HL-60 (cell line): ENCODE data around the gene CCT8.
A peak's percentile ranks its signal among the peaks of the same experiment; 100 is the strongest.

Experiments used
- POLR2AphosphoS5 ChIP-seq: IDR thresholded peaks from 2 replicates; pipeline ENCODE4 v1.6.1; 2012; ENCODE audit warnings: low read depth
- SPI1 ChIP-seq: IDR thresholded peaks from 2 replicates; pipeline ENCODE4 v1.6.1; 2012; ENCODE audit warnings: low read depth, mild to moderate bottlenecking, borderline replicate concordance
- TF ChIP-seq, protein P1 (sequence below): IDR thresholded peaks from one replicate; pipeline ENCODE4 v1.5.1; 2011; ENCODE audit warnings: low read length, control low read depth, inconsistent platforms; ENCODE audit not compliant: insufficient read depth

- no peak for TF ChIP-seq POLR2AphosphoS5
- TF ChIP-seq, protein P1, sequence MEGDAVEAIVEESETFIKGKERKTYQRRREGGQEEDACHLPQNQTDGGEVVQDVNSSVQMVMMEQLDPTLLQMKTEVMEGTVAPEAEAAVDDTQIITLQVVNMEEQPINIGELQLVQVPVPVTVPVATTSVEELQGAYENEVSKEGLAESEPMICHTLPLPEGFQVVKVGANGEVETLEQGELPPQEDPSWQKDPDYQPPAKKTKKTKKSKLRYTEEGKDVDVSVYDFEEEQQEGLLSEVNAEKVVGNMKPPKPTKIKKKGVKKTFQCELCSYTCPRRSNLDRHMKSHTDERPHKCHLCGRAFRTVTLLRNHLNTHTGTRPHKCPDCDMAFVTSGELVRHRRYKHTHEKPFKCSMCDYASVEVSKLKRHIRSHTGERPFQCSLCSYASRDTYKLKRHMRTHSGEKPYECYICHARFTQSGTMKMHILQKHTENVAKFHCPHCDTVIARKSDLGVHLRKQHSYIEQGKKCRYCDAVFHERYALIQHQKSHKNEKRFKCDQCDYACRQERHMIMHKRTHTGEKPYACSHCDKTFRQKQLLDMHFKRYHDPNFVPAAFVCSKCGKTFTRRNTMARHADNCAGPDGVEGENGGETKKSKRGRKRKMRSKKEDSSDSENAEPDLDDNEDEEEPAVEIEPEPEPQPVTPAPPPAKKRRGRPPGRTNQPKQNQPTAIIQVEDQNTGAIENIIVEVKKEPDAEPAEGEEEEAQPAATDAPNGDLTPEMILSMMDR = no peak
- peak; percentile 35; the same call in 1 of the 2 replicates for TF ChIP-seq SPI1
These were observed 55.7 kb downstream of the CCT8 start for GRCh38 chr21:29017639-29018237.
